IMR-90 (cell line): ENCODE measurements around the gene RGS4. TPM values are rescaled to one million over a fixed set of nuclear protein-coding genes. Genes with fewer than 3 reads are reported as not detected.
A peak's percentile ranks its signal among the peaks of the same experiment; 100 is the strongest.

Source experiments
- ATAC-seq: fragments of 200-7000 bp; cut with Tn5 transposase; 2 replicates; pipeline ENCODE4 v1.9.1; 2020; ENCODE audit warnings: low read depth, mild to moderate bottlenecking, moderate library complexity
- BruUV-seq: library from RNA; stranded (reverse); fragments of 400-500 nt; replicated peaks from 2 replicates; lab custom pipeline; 2021; lab: Mats Ljungman, UMichigan
- CTCF ChIA-PET: fragments of 300-600 bp; formaldehyde crosslinking; extraction: SDS; loops from one replicate; lab custom pipeline; 2021; ENCODE audit warnings: antibody characterized with exemption; lab: Yijun Ruan, JAX
- POLR2A ChIA-PET: fragments of 300-600 bp; sonication (Branson Sonifier 250); formaldehyde crosslinking; loops from one replicate; lab custom pipeline; 2022; ENCODE audit warnings: antibody characterized with exemption; ENCODE audit not compliant: unreplicated experiment; lab: Charles Lee
- DNase-seq: peaks from one replicate; pipeline ENCODE4 v3.0.0; 2013
- H2AFZ ChIP-seq: replicated peaks from 2 replicates; pipeline ENCODE3; 2013; ENCODE audit warnings: low read length, mild to moderate bottlenecking; ENCODE audit not compliant: poor library complexity
- H2AK5ac ChIP-seq: 2 replicates; pipeline ENCODE4 v1.6.1; 2013; ENCODE audit warnings: low read depth, low read length, inconsistent platforms
- H2AK9ac ChIP-seq: replicated peaks from 2 replicates; pipeline ENCODE3; 2013; ENCODE audit warnings: mild to moderate bottlenecking, low read depth, low read length, moderate library complexity; ENCODE audit not compliant: poor library complexity
- H2BK120ac ChIP-seq: 2 replicates; pipeline ENCODE4 v1.6.1; 2013; ENCODE audit warnings: low read depth, low read length, inconsistent platforms
- H2BK15ac ChIP-seq: 3 replicates; pipeline ENCODE4 v1.6.1; 2013; ENCODE audit warnings: low read depth, low read length, inconsistent platforms
- H2BK20ac ChIP-seq: 2 replicates; pipeline ENCODE4 v1.6.1; 2013; ENCODE audit warnings: low read depth, mild to moderate bottlenecking, inconsistent platforms, low read length, moderate library complexity
- H2BK5ac ChIP-seq: 2 replicates; pipeline ENCODE4 v1.6.1; 2013; ENCODE audit warnings: mild to moderate bottlenecking, low read depth, low read length, inconsistent platforms; ENCODE audit not compliant: poor library complexity, severe bottlenecking
- H3K14ac ChIP-seq: replicated peaks from 2 replicates; pipeline ENCODE4 v1.6.1; 2013; ENCODE audit warnings: low read depth, low read length, inconsistent platforms
- H3K18ac ChIP-seq: 2 replicates; pipeline ENCODE4 v1.6.1; 2013; ENCODE audit warnings: low read depth, low read length, control low read depth
- H3K23ac ChIP-seq: 2 replicates; pipeline ENCODE4 v1.6.1; 2013; ENCODE audit warnings: low read depth, low read length, inconsistent platforms
- H3K27ac ChIP-seq: 2 replicates; pipeline ENCODE4 v1.5.1; 2013; ENCODE audit warnings: mild to moderate bottlenecking, control low read depth, low read length; ENCODE audit not compliant: insufficient read depth
- H3K27me3 ChIP-seq: 2 replicates; pipeline ENCODE4 v1.6.1; 2013; ENCODE audit warnings: low read length; ENCODE audit not compliant: control insufficient read depth, insufficient read depth
- H3K36me3 ChIP-seq: 2 replicates; pipeline ENCODE4 v1.6.1; 2013; ENCODE audit warnings: low read length, mixed read lengths; ENCODE audit not compliant: control insufficient read depth, insufficient read depth
- H3K4ac ChIP-seq: 2 replicates; pipeline ENCODE4 v1.6.1; 2013; ENCODE audit warnings: low read depth, low read length, inconsistent platforms
- H3K4me1 ChIP-seq: 2 replicates; pipeline ENCODE4 v1.6.1; 2013; ENCODE audit warnings: low read length, mixed read lengths; ENCODE audit not compliant: control insufficient read depth, insufficient read depth
- H3K4me2 ChIP-seq: 2 replicates; pipeline ENCODE4 v1.6.1; 2013; ENCODE audit warnings: low read depth, mild to moderate bottlenecking, control low read depth, low read length, moderate library complexity
- H3K4me3 ChIP-seq: 2 replicates; pipeline ENCODE4 v1.5.1; 2013; ENCODE audit warnings: low read depth, mild to moderate bottlenecking, control low read depth, low read length, moderate library complexity; ENCODE audit not compliant: insufficient read depth
- H3K56ac ChIP-seq: 2 replicates; pipeline ENCODE4 v1.6.1; 2013; ENCODE audit warnings: low read length, inconsistent platforms; ENCODE audit not compliant: insufficient read depth; ENCODE audit errors: extremely low read depth
- H3K79me1 ChIP-seq, 2 experiments: 2 replicates each; pipeline ENCODE4 v1.6.1; 2013; ENCODE audit warnings: low read length in 2 of 2, inconsistent platforms in 1 of 2, low read depth in 1 of 2
- H3K9ac ChIP-seq: 2 replicates; pipeline ENCODE4 v1.6.1; 2013; ENCODE audit warnings: low read depth, low read length, control low read depth
- H3K9me1 ChIP-seq: 2 replicates; pipeline ENCODE4 v1.6.1; 2013; ENCODE audit warnings: low read length, inconsistent platforms; ENCODE audit not compliant: insufficient read depth
- H3K9me3 ChIP-seq: 2 replicates; pipeline ENCODE4 v1.6.1; 2013; ENCODE audit warnings: low read length; ENCODE audit not compliant: control insufficient read depth, insufficient read depth
- H4K20me1 ChIP-seq: 2 replicates; pipeline ENCODE4 v1.6.1; 2013; ENCODE audit warnings: low read length, inconsistent platforms; ENCODE audit not compliant: insufficient read depth
- H4K5ac ChIP-seq: 2 replicates; pipeline ENCODE4 v1.6.1; 2013; ENCODE audit warnings: mild to moderate bottlenecking, low read depth, low read length, control low read depth
- H4K8ac ChIP-seq, 2 experiments: 2 replicates each; pipeline ENCODE4 v1.6.1; 2013; ENCODE audit warnings: low read depth in 2 of 2, low read length in 2 of 2, control low read depth in 1 of 2, inconsistent platforms in 1 of 2
- H4K91ac ChIP-seq: 2 replicates; pipeline ENCODE4 v1.6.1; 2013; ENCODE audit warnings: low read depth, low read length, inconsistent platforms; ENCODE audit not compliant: insufficient read depth
- BHLHE40 ChIP-seq: fragments of 150-350 bp; IDR thresholded peaks from 2 replicates; pipeline ENCODE4 v1.6.1; 2016; ENCODE audit warnings: mild to moderate bottlenecking, low read depth, low read length
- CHD1 ChIP-seq: IDR thresholded peaks from 2 replicates; pipeline ENCODE4 v1.6.1; 2012; ENCODE audit warnings: low read depth, low read length, improper control_type of control experiment
- CTCF ChIP-seq: conservative IDR thresholded peaks from 2 replicates; pipeline ENCODE4 v1.5.1; 2012; ENCODE audit warnings: mild to moderate bottlenecking, low read depth, low read length, improper control_type of control experiment
- WGBS, 2 experiments: methylation state at CpG; one replicate each; pipeline versions ENCODE4 v1.1.5 to v1.1.7; 2013; ENCODE audit warnings: missing lambda C conversion rate in 2 of 2; ENCODE audit not compliant: insufficient read length in 1 of 2; ENCODE audit errors: extremely low coverage in 2 of 2; 5-methylcytosine and 5-hydroxymethylcytosine counted together
- dilution Hi-C: fragments of 300-500 bp; cut with HindIII; formaldehyde crosslinking; loops from one replicate; pipeline ENCODE4 v1.14.3; 2018; ENCODE audit warnings: low sequenced_read_pairs; ENCODE audit not compliant: unreplicated experiment
- in situ Hi-C: fragments of 300-500 bp; cut with MboI; formaldehyde crosslinking; loops from 3 replicates; pipeline ENCODE4 v1.14.3; 2019; ENCODE audit warnings: low sequenced_read_pairs, inconsistent platforms, mixed read lengths
- intact Hi-C: fragments of 100-400 bp; cut with micrococcal nuclease; formaldehyde crosslinking; loops from 2 replicates; pipeline ENCODE4 v1.10.0; 2022
- polyA plus RNA-seq, 3 experiments: library from polyadenylated mRNA; depleted of rRNA; stranded (reverse); fragments of >200 nt; gene quantifications; 2 replicates each; pipeline ENCODE4 v1.2.3, GENCODE V29; 2012; ENCODE audit warnings: low replicate concordance in 1 of 3
- total RNA-seq: library from RNA; depleted of rRNA; stranded (reverse); fragments of >200 nt; gene quantifications from 2 replicates; pipeline ENCODE4 v1.2.3, GENCODE V29; 2012

RGS4 gene
- total and polyA plus RNA-seq, 2 of the 4 experiments (the other 2 are of a cell fraction) = 202 to 538 TPM

GRCh38 chr1:163068716-163069115 lies 445 bp upstream of the RGS4 start:
- Histone ChIP-seq H3K79me1 (peaks cover 0 to 5% of the 10 kb centered on the region in 2 experiments; a peak in 1 of 4 replicates), H3K14ac (0 out of 2 replicates have a peak overlapping the region, but pooled peaks have one; percentile 27), H2BK5ac (no peak overlapping the region), H3K4me3 (peak overlapping the region; percentile 30), H3K4ac (peak overlapping the region; percentile 49; the same call in 1 of the 2 replicates), H3K9me1 (no peaks in the 10 kb centered on the region), H3K9me3 (no peaks in the 10 kb centered on the region), H4K8ac (peak overlapping the region in 1 of 2 experiments; percentile 63; a peak in 2 of 4 replicates), H3K27ac (no peak overlapping the region), H2BK15ac (no peak overlapping the region), H4K20me1 (no peaks in the 10 kb centered on the region), H2AK5ac (no peak overlapping the region), H2BK120ac (peak overlapping the region; percentile 50), H2AFZ (peak overlapping the region; percentile 59), H3K4me1 (no peaks in the 10 kb centered on the region; the same call in 1 of the 2 replicates), H3K4me2 (peak overlapping the region; percentile 73), H4K91ac (no peak overlapping the region), H2AK9ac (no peak overlapping the region), H3K36me3 (no peaks in the 10 kb centered on the region), H3K18ac (peak overlapping the region; percentile 2; the same call in 1 of the 2 replicates), H3K23ac (0 out of 2 replicates have a peak overlapping the region, but pooled peaks have one; percentile 45), H4K5ac (peak overlapping the region; percentile 37; the same call in 1 of the 2 replicates), H3K56ac (no peak overlapping the region), H2BK20ac (no peak overlapping the region), H3K27me3 (no peaks in the 10 kb centered on the region), H3K9ac (0 out of 2 replicates have a peak overlapping the region, but pooled peaks have one; percentile 17)
- ChIA-PET POLR2A (interaction anchor here (0.6 kb wide), 1 partner anchor 94 kb away, joined by 18 read pairs; no protein-coding TSS in a partner anchor), CTCF (interaction anchor here (0.6 to 6.4 kb wide), 28 partner anchors 8 to 1268 kb away, joined by 3 to 45 read pairs (median 4); partner anchors contain the start of gene NUF2)
- no CpG with 5 or more reads among the region's 5 CpGs for WGBS, 2 experiments
- intact Hi-C loops = loop anchor here (1.0 kb wide), 1 partner anchor 190 kb away; no protein-coding TSS in a partner anchor
- TF ChIP-seq CHD1 (no peak), BHLHE40 (no peak), CTCF (no peak)
- dilution Hi-C loops = loop anchor here (25.0 kb wide), 1 partner anchor 206 kb away; the partner anchor contains the start of gene CCDC190
- DNase-seq (peak; percentile 16), ATAC-seq (0 out of 2 replicates have a peak, but pooled peaks have one; percentile 5)
- no TSS peak for BruUV-seq
- in situ Hi-C loops = loop anchor here (5.0 kb wide), 1 partner anchor 191 kb away; no protein-coding TSS in a partner anchor
